Limb (tissue), 2 donors: ENCODE results near the gene NCKAP5.

Source experiments
- DNase-seq, 2 donors: peaks; one replicate each; pipeline ENCODE4 v3.0.0-alpha.2; 2016; ENCODE audit errors: extremely low spot score in 2 of 2

Gene NCKAP5

DNA sequence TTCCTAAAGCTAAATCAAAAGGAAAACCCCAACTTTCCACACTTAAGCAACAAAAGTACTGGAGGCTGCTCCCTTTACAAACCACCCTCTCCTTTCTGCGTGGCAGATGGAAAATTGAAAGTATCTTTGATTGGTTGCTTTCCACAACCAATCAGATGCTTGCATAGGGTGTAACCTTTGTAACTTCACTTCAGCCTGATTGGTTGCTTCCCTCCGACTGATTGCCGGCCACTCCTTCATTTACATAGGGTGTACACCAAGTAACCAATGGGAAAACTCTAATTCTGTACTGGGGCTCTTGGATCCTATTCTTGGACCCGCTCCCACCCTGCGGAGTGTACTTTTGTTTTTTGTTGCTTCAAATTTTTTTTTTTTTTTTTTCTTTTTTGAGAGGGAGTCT, 297.7 kb downstream of the NCKAP5 start:
- DNase-seq: no peak

GRCh38 chr2:133266926-133267590, 301.2 kb downstream of the NCKAP5 start:
- no peak for DNase-seq

DNA sequence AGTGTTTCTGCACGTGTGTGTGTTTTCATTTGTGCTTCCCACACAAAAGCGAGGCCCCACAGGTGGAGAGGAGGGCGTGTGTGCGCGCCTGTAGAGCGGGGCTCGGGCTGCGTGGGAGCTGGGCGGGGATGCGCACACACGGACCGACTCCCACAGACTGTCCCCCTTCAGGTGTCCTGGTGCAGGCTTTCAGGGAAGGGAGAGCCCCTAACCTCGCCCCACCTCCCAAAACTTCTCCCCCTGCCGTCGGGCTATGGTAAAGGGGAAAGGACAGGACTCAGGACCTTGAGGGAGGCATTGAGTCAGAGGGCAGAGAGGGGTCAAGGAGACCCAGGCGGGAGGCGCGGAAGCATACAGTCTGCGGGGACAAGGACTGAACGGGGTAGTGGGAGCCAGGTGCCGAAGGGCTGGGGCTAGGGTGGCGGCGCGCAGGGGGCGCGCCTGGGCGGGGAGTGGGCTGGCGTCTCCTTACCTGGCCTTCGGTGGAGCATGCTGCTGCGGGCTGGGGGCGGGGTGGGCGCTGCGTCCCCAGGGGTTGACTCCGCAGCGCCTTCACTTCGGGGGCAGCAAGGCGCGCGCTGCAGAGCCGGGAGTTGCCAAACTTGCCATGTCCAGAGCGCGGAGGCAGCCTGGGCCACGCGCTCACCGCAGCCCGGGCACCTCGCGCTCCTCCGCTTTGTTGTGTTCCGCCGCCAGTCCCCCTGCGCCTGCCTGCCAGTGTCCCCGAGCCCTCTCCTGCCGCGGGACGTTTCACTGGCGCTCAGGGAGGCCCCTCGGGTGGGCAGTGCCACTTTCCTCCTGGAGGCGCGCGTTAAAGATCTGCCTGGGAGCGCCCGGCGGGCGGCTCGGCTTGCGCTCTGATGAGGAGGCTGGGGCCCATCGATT, 302.0 kb downstream of the NCKAP5 start:
- DNase-seq: peak in 1 of 2 donors; percentile 63

- DNase-seq: peak in 1 of 2 donors; percentile 49
Measured at GRCh38 chr2:133265432-133265949, 302.8 kb downstream of the NCKAP5 start.

- DNase-seq: no peak
Measured at GRCh38 chr2:133264989-133265401, 303.3 kb downstream of the NCKAP5 start.

DNA sequence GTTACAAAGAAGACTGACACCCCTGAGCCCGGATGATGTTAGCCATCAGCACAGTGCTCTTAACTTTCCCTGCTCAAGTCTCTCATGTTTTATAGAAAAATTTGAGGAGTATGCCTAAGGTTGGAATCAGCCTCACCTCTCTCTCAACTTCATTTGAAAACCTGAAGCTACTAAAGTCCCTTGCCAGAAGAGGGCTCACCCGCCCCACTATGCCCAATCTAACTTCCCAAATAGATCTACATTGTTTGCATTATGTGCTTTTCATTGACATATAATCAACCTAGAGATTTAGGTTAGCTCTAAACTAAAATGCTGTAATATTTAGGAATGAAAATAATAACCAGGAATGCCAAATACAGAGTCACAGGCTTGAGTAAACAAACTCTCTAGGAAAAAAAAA, 305.4 kb downstream of the NCKAP5 start:
- DNase-seq: no peak

- DNase-seq: no peak
Measured at GRCh38 chr2:133255360-133255759, 312.9 kb downstream of the NCKAP5 start.

GRCh38 chr2:133253793-133254192, 314.5 kb downstream of the NCKAP5 start:
- no peak for DNase-seq

DNA sequence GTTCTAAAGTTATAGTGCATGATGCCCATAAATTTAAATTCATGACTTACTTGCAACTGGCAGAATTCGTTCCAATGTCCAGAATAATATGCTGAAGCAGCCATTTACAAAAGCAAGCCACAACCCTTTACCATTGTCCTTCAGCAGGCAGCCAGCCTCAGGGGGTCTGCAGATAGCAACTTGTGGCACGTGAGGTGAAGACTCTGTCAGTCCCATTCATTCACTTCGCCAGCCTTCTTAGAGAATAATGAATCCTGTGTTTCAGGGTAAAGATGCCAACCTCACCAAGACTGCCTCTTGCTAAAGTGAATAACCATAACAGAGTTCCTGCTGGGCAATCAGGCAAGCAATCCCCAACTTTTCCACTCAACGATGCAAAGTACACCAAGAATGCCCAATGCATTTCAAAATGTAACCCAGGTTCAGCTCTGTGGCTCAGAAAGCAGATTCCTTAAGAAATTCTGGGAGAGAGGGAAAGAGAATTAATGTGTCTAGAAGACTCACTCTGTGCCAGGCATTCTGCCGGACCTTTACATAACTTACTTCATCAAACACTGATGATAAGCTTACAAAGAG, 315.4 kb downstream of the NCKAP5 start:
- DNase-seq: no peak

- no peak for DNase-seq
Measured at GRCh38 chr2:133249362-133249761, 318.9 kb downstream of the NCKAP5 start.

DNA sequence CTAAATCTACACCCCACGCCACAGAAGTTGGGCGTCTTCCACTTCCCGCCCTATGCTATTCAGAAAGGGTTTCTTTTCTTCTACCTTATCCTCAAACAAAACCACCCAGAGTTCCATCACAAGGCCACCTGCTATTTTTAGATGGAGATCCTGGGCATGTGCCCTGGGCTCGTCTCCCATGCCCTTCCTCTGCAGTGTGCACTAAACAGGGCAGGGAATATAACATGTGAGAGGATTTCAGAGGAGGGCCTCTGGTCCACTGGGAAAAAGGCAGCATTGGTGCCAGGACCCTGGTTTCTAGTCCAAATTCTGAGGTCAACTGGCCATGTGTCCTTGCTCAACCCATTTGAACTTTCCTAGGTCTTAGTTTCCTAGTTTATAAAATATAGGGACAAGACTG, 320.0 kb downstream of the NCKAP5 start:
- DNase-seq: no peak

GRCh38 chr2:133247631-133248030, 320.6 kb downstream of the NCKAP5 start:
- no peak for DNase-seq

- DNase-seq: no peak
Measured at GRCh38 chr2:133241224-133241571, 327.1 kb downstream of the NCKAP5 start.

- DNase-seq: peak in 1 of 2 donors; percentile 32
Measured at GRCh38 chr2:133240491-133241223, 327.6 kb downstream of the NCKAP5 start.

DNA sequence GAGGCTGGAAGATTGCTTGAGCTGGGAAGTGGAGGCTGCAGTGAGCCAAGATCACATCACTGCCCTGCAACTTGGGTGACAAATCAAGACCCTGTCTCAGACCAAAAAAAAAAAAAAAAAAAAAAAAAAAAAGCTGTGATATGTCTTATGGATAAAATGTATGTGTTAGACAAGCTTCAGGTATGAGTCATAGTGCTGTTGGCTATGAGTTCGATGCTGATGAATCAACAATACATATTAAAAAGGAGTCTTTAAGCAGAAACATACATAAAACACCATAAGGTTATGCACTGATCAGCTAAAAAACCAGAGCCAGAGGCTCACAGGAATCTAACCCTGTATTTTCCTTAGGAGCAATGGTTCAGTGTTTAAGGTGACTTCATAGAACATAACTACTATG, 332.3 kb downstream of the NCKAP5 start:
- no peak for DNase-seq

DNA sequence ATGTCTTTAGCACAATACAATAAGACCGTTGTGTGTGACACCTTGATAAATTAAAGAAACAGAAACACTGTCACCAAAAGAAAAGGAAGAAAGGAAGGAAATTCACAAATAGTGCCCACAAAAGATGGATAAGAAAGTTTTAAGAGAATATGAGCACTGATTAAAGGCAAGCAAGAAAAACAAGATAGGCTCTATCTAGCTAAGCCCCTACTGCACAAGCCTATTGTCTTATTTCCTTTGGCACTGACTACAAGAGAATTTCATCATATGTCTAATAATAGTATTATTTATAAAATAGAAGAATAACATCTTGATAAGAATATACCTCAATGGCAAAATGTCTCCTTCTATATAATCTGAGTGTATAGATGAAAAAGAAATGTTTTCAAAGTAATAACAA, 335.7 kb downstream of the NCKAP5 start:
- DNase-seq: no peak

DNA sequence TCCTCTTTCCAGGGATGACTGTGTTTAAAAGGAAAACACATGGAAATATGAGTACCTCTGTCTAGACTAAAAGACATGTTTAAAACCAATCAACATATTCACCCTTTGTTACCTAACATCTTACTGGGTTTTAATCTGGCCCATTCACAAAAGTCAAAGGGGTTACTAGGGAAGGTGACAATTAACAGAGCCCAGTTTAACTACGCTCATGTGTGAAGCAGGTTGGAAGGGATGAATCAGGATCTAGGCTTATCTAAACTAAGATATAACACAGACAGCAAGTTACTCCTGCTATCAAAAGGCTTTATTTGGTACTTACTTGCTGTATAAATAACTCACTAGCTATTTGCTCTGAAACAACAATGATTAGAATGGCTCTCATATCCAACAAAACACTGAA, 337.0 kb downstream of the NCKAP5 start:
- no peak for DNase-seq

DNA sequence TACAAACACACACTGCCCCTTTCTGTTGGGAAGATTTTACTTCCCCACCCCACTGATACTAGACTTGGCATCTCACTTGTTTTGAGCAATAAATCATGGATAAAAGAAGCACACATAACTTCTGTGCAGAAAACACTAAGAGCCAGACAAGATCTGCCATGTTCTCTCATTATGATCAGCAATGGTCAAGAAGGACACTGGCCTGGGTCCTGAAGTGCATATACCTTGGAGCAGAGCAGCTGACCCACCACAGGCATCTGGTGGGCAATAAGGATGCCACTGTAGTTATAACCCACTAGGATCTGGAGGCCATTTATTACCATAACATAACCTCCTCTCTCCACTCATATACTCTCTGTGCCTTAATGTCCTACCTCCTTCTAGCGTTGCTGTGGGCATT, 338.3 kb downstream of the NCKAP5 start:
- DNase-seq: no peak

DNA sequence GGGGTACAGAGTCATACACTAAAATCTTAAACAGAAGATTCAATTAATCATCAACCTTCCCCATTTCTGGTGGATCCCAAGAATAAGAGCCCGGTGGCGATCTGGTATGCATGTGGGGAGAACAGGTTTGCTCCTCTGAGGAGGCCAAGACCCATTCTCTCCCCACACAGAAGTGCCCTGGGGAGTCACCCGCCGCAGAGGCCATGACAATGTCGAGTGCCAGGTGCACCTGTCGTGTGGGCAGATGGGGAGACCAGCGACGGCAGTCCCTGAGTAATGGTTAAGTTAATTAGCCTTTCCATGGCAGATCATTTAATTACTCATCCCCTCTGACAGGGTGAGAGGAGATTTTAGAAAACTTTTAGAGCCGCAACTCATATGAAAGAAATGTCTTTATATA, 345.0 kb downstream of the NCKAP5 start:
- no peak for DNase-seq

DNA sequence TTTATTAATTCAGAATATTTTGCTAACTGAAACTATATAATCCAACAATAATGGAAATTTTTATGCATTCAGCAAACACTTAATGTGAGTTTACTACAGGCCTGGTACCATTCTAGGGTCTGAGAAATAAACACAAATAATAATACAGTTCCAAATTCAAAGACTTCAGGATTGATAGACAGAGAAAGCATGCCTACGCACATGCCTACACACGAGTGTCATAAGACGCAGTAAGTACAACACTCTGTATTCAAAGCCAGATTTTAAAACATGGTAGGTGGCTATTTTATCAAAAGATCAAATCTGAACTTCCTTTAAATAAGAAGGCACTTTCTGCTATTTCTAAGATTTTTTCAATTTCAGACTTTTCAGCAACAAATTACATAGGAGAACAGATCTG, 346.9 kb downstream of the NCKAP5 start:
- DNase-seq: no peak

DNA sequence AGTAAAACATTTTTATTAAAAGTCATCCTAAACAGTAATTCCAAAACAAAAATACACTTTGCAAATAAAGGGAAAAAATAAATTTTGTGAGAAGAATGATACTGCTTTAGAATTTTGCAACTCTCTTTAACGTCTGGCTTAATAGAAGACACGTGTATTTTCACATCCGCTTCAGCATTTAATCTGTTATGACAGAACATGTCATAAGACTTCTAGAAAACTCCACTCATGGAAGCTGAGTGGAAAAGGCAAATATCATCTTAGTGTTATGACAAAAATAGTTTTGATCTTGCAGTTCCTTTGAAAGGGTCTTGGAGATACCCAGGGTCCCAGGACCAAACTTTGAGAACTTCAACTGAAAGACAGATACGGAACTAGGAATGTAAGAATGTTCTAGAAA, 350.1 kb downstream of the NCKAP5 start:
- no peak for DNase-seq

DNA sequence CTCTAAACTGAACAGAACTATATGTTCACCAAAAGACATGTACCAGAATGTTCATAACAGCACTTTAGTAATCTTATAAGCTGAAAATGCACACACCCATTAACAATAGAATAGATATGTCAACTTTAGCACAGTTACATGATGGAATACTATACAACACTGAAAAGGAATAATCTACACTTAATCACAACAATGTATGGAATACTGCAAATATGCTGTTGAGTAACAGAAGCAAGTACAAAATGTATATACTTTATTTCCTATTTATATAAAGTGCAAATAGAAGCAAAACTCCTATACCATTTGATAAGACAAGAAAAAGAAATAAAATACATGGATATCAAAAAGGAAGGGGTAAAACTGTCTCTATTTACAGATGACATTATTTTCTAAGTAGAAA, 352.8 kb downstream of the NCKAP5 start:
- DNase-seq: no peak
